Left cardiac atrium (tissue), 4 donors: ENCODE measurements around the gene MYO7A. TPM values are rescaled to one million over a fixed set of nuclear protein-coding genes. Genes with fewer than 3 reads are reported as not detected.
"Not testable (repeated sequence)": the region's sequence is repeated elsewhere in the genome, so short reads cannot be mapped to it uniquely, and the experiment has no call there.

ENCODE experiments used
- ATAC-seq, 2 donors: fragments of 200-7000 bp; cut with Tn5 transposase; one replicate each; pipeline ENCODE4 v1.9.1; 2020; ENCODE audit warnings: mild to moderate bottlenecking in 2 of 2, moderate library complexity in 2 of 2
- DNase-seq: peaks from one replicate; pipeline ENCODE4 v3.0.0-alpha.2; 2020
- intact Hi-C, 2 donors: fragments of 100-400 bp; cut with DNase I; formaldehyde crosslinking; loops; one replicate each; pipeline versions ENCODE4 v1.14.1 to v1.15.1; 2022 to 2023
- total RNA-seq, 2 donors: library from RNA; stranded (reverse); fragmentation: NEBNext Ultra II Directional; extraction: Animal tissue kit (Norgen Biotek cat#: 25700); gene quantifications; one replicate each; pipeline ENCODE4 v1.2.1, GENCODE V29; 2021
- donor health status: DM: no; HTN: yes; CAD: no.
- donor health status: DM: no; HTN: yes; CAD: no; lungs with severe emphysema.
- donor health status: DM: yes; HTN: yes; CAD: no.
- donor health status: Dilated cardiomyopathy.

The MYO7A gene
- total RNA-seq, 2 donors from 2014 or later = 7.5 to 11.1 TPM

- intact Hi-C loops = loop anchor here (1.0 to 5.0 kb wide), 3 partner anchors 44 to 284 kb away; no protein-coding TSS in a partner anchor
- ATAC-seq (peak; percentile 81 to 83), DNase-seq (peak; percentile 79)
Observed at GRCh38 chr11:77091146-77091940, 36.7 kb upstream of the MYO7A start.

DNA sequence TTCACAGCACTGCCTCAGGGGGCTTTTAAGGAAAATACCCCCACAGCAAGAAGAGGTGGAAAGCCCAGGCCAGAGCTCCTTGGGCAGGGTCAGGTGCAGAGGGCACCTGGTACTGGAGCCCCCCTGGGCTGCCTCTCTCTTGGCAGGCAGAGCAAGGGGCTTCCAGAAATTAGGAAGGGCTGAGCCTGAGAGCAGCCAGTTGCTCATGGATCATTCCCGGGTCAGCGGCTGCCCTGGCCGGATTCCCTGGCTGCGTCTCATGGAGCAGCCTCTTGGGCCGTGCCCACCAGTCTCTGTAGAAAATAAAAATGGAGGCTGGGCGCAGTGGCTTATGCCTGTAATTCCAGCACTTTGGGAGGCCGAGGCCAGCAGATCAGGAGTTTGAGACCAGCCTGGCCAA lies 35.7 kb upstream of the MYO7A start:
- DNase-seq (peak; percentile 26), ATAC-seq (peak in 1 of 2 donors; percentile 36)
- intact Hi-C loops = loop anchor here (5.0 kb wide), 2 partner anchors 45 to 285 kb away; no protein-coding TSS in a partner anchor

GRCh38 chr11:77093056-77093891 lies 34.8 kb upstream of the MYO7A start:
- ATAC-seq = no peak
- intact Hi-C loops = loop anchor here (5.0 kb wide), 2 partner anchors 46 to 286 kb away; no protein-coding TSS in a partner anchor
- DNase-seq = peak; percentile 21

DNA sequence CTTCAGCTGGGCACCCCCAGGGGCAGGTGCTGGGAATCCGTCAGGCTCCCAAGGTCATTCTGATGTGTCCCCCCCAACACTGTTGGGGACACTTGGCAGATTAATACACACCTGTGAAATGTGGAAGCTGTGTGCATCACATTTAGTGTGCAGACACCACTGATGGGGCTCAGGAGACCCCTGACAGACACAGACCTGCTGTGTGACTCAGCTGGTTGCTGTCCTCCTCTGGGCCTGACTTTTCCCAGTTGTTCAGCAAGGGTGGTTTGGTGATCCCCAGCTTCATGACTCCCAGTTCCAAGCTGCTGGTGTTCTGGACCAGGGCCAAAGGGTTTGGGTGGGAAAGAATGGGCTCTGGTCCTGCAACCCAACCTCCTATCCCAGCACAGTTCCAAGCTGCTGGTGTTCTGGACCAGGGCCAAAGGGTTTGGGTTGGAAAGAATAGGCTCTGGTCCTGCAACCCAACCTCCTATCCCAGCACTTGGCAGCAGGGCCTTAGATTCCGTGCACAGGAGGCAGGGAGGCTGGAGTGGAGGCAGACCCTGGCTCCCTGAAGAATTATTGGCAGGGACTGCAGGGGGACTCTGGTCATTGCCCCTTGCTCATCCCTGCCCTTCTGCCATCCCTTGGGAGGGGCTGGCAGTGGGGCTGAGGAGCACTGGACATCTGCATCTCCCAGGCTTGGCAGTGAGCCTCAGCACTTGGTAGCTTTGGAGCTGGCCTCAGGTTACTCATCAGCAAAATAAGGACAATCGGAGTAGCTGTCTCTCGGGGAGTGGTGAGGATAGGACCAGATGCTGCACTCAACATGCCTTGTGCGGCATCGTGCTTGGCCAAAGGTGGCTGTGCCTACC lies 33.8 kb upstream of the MYO7A start:
- DNase-seq (peak; percentile 16), ATAC-seq (no peak)
- intact Hi-C loops = loop anchor here (5.0 kb wide), 2 partner anchors 47 to 287 kb away; no protein-coding TSS in a partner anchor

DNA sequence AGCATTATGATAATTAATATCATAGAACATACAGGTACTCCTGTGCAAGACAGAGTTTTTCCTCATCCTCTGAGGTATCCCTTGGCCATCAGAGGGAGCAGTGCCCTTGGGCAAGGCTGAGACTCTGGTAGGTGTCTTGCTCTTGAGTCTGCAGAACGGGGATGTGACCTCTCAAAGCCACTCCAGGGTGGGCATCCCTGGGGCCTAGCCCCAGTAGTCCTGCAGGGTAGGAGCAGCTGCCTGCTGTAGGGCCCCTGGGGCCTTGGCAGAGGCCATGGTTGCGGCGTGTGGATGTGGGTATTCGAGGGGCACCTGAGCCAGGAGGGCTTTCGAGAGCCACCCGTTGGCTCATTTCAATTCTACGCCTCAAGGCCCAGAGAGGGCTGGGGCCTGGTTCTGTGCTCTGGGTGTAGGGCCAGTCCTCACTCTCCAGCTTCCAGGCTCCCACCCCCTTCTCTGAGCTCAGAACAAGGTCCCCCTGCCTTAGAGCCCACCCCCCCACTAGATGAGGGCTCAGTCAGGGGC lies 33.1 kb upstream of the MYO7A start:
- intact Hi-C loops = loop anchor here (5.0 kb wide), 2 partner anchors 48 to 288 kb away; no protein-coding TSS in a partner anchor
- ATAC-seq (no peak), DNase-seq (peak; percentile 10)

DNA sequence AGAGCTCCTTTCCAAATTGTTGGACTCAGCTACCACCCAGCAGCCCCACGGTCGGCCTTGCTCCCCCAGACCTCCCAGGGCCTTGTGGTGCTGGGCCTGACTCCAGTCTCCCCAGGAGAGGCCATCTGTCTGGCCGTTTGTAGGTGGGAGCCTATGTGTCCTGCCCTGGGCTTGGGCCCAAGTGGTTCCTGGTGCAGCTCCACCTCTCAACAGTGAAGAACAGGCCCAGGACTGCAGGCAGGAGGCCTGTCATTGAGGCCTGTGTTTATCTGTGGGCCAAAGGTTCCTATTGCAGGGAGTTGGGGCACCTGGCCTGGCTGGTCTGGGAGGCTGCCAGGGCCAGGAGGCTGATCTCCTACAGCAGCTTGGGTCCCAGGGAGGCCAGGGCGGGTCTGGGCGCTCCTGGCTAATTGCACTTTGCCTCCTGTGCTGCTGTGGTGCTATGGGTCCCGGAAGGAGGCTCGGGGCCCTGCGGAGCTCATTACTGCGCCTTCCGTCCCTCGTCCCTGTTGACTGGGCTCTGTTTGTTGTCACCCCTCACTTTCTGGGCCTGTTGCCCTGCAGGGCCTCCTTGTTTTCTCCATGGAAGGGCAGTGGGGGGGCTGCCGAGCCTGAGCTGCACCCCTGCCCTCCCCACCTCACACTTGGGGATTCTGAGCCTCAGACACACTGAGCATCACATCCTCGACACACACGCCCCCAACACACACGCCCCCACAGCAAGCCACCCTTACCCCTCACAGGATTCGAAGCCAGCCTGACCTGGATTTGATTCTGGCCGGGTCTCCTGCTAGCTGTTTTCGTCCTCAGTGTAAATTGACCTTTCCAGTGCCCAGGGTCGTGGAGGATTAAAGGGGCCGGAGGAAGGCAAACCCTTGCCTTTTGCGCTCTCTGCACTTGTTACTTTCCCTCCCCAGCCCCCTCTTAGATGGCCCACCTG lies 32.2 kb upstream of the MYO7A start:
- DNase-seq = peak; percentile 7
- intact Hi-C loops = no loop called here

DNA sequence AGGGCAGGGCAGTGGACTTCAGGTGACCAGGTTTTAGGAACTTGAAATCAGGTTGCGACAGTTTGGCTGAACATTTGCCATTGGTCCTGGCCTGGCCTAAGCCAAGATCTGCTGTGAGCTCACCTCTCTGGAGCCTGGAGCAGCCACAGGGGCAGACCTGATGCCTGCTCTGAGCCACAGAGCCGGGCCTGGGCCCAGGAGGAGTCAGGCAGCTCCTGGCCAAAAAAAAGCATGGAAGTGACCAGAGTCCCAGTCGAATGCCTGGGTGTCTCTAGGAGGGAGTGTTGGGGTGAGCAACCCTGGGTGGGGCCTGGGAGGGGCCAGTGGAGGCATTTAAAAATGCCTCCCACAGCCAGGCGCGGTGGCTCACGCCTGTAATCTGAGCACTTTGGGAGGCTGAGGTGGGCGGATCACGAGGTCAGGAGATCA lies 31.4 kb upstream of the MYO7A start:
- DNase-seq = peak; percentile 5
- intact Hi-C loops = no loop called here

More for the DNA sequence above, 32.2 kb upstream of the MYO7A start:
- no peak for ATAC-seq

GRCh38 chr11:77097180-77097579 lies 30.9 kb upstream of the MYO7A start:
- intact Hi-C loops, ATAC-seq, DNase-seq: not testable (repeated sequence)

More for the DNA sequence above, 31.4 kb upstream of the MYO7A start:
- no peak for ATAC-seq

- no peak for ATAC-seq
- peak; percentile 9 for DNase-seq
- intact Hi-C loops = no loop called here
Observed at GRCh38 chr11:77100166-77101042, 27.6 kb upstream of the MYO7A start.

DNA sequence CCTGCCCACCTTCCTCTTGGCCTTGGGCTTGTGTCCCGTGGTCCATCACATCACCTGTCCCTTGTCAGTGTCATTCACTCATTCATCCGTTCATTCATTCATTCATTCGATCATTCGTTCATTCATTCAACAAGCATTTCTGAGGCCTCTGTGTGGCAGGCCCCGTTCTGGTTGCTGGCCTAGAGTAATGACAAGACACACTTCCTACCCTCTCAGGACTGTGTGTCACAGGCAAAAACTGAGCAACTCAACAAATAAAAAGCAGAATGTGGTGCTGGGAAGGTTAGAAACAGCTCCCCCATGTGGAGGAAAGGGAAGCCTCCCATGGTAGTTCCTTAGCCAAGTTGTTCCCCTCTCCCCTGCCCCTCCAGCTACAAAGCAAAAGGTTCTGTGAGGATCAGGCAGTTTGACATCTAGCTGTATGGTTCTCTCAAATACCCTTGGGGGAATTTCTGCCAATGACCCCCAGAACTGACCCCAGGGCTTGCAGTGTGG lies 27.0 kb upstream of the MYO7A start:
- DNase-seq = no peak
- intact Hi-C loops = no loop called here
- ATAC-seq = no peak

GRCh38 chr11:77102246-77103210 lies 25.5 kb upstream of the MYO7A start, which contains the start of gene OMP:
Gene OMP, plus strand, starts transcription at chr11:77102840. Its CDS starts 0 bp downstream, at chr11:77102840.
- ATAC-seq = no peak
- DNase-seq = no peak
- intact Hi-C loops = no loop called here

- intact Hi-C loops = no loop called here
- ATAC-seq (no peak), DNase-seq (no peak)
Observed at GRCh38 chr11:77103319-77103718, 24.7 kb upstream of the MYO7A start.

DNA sequence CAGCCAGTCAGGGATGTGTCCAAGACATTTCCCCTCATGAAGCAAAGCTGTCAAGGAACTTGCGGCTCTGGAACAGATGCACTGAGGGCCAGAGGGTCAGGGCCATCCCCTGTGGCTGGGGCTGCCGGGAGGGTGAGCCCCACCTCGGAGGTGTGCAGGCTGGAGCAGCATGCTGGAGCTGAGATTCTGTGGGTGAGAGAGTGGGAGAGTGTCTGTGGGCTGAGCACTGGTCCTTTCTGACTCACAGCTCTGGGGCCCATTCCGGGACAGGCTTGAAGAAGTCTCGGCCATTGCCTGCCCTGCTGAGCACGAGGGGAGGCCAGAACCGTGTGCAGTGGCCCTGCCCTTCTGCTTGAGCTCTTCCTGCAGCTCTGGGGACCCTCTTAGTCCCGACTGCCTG lies 23.3 kb upstream of the MYO7A start:
- ATAC-seq (no peak), DNase-seq (no peak)
- intact Hi-C loops = no loop called here

DNA sequence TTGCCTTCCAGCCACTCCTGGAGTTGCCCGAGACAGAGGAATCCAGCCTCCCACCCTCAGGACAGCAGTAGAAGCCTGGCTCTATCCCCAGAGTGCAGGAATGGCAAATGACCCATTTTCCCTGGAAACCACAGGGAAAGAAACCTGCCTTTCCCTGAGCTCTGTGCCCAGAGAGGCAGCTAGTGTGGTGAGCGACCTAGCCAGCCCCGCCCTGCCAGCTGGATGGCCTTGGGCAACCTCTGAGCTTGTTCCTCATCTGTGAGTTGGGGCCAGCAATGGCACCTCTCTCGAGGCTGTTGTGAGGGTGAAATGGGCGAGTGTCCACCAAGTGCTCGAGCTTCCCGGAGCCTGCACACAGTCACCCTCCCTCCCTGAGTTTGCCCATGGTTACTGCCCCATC lies 21.7 kb upstream of the MYO7A start:
- DNase-seq (no peak), ATAC-seq (no peak)
- intact Hi-C loops = no loop called here

DNA sequence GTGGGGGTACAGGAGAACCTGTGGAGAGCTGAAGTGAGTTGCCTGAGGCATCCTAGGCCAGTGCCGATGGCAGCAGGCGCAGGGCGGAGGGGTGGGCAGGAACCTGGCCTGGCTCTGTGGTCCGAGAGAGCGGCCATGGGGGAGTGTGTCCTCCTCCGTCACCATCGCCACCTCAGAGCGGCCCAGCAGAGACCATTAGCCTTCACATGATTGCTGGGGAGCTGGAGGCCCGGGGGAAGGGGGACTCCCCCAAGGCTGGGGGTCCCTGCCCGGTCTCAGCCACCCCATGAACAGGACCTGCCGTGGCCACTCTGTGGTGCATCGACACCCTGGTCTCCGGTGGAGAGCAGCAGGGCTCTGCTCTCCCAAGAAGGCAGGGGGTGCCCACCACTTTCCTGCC lies 21.3 kb upstream of the MYO7A start:
- DNase-seq = no peak
- no peak for ATAC-seq
- intact Hi-C loops = no loop called here
